ENCODE results near the gene TNKS2.

- TF ChIP-seq CTCF (IDR thresholded peaks at IDR 0.05; ENCODE audit: low read depth, low read length, poor library complexity, severe bottlenecking) = no peak
- no peak for TF ChIP-seq EZH2phosphoT487 (IDR thresholded peaks at IDR 0.05; ENCODE audit: borderline replicate concordance, low read length)
Measured at GRCh38 chr10:91884536-91884935, 86.3 kb downstream of the TNKS2 start.

Data from DOHH2 (cell line).